NT2/D1 (cell line): ENCODE measurements around the gene RPL5.

Experiments used
- DNase-seq: peaks from one replicate; pipeline ENCODE4 v3.0.0-alpha.2; 2011; ENCODE audit warnings: low read depth, low spot score
- H3K27me3 ChIP-seq: 2 replicates; pipeline ENCODE4 v1.6.0; 2011; ENCODE audit warnings: mild to moderate bottlenecking; ENCODE audit not compliant: insufficient read length, insufficient read depth
- H3K36me3 ChIP-seq: 2 replicates; pipeline ENCODE4 v1.6.1; 2011; ENCODE audit warnings: mild to moderate bottlenecking, low read length, mixed read lengths; ENCODE audit not compliant: insufficient read depth, insufficient read length
- H3K4me1 ChIP-seq: 2 replicates; pipeline ENCODE4 v1.5.1; 2011; ENCODE audit not compliant: insufficient read depth, insufficient read length
- H3K4me3 ChIP-seq: 2 replicates; pipeline ENCODE4 v1.5.1; 2011; ENCODE audit warnings: low read depth; ENCODE audit not compliant: insufficient read length
- H3K9ac ChIP-seq: 2 replicates; pipeline ENCODE4 v1.6.0; 2011; ENCODE audit warnings: low read depth; ENCODE audit not compliant: insufficient read length
- H3K9me3 ChIP-seq: 2 replicates; pipeline ENCODE4 v1.5.1; 2011; ENCODE audit warnings: mild to moderate bottlenecking, low read length; ENCODE audit not compliant: insufficient read depth
- SUZ12 ChIP-seq: IDR thresholded peaks from 2 replicates; pipeline ENCODE4 v1.6.1; 2011; ENCODE audit not compliant: insufficient read length, insufficient read depth; ENCODE audit errors: extremely low read depth
- YY1 ChIP-seq: IDR thresholded peaks from 2 replicates; pipeline ENCODE4 v1.6.1; 2011; ENCODE audit not compliant: insufficient read length, insufficient read depth
- ZNF274 ChIP-seq: IDR thresholded peaks from 2 replicates; pipeline ENCODE4 v1.6.1; 2011; ENCODE audit warnings: mild to moderate bottlenecking, low read depth, low read length

The RPL5 gene

GRCh38 chr1:92804721-92805201, 27.1 kb upstream of the RPL5 start:
- no peak for TF ChIP-seq ZNF274
- TF ChIP-seq YY1, result no peak
- TF ChIP-seq SUZ12, result no peak
- Histone ChIP-seq H3K9me3 (no peaks in the 10 kb centered on the region), H3K4me1 (no peaks in the 10 kb centered on the region), H3K27me3 (no peaks in the 10 kb centered on the region), H3K4me3 (no peak overlapping the region), H3K9ac (no peak overlapping the region), H3K36me3 (no peaks in the 10 kb centered on the region)
- DNase-seq, result no peak

GRCh38 chr1:92805216-92805615, 26.6 kb upstream of the RPL5 start:
- Histone ChIP-seq H3K4me1 (no peaks in the 10 kb centered on the region), H3K9me3 (no peaks in the 10 kb centered on the region), H3K36me3 (no peaks in the 10 kb centered on the region), H3K27me3 (no peaks in the 10 kb centered on the region), H3K4me3 (no peak overlapping the region), H3K9ac (no peak overlapping the region)
- DNase-seq, result no peak
- TF ChIP-seq ZNF274, result no peak
- no peak for TF ChIP-seq YY1
- TF ChIP-seq SUZ12, result no peak

- Histone ChIP-seq H3K9ac (no peak overlapping the region), H3K27me3 (no peaks in the 10 kb centered on the region), H3K4me3 (no peak overlapping the region), H3K36me3 (no peaks in the 10 kb centered on the region), H3K4me1 (no peaks in the 10 kb centered on the region), H3K9me3 (no peaks in the 10 kb centered on the region)
- no peak for DNase-seq
- TF ChIP-seq SUZ12, result no peak
- no peak for TF ChIP-seq ZNF274
- TF ChIP-seq YY1, result no peak
Observed at GRCh38 chr1:92808381-92808780, 23.5 kb upstream of the RPL5 start.

- no peaks in the 10 kb centered on the region for H3K27me3 ChIP-seq
- no peaks in the 10 kb centered on the region for H3K36me3 ChIP-seq
- no peak overlapping the region for H3K4me3 ChIP-seq
- no peaks in the 10 kb centered on the region for H3K4me1 ChIP-seq
- no peaks in the 10 kb centered on the region for H3K9me3 ChIP-seq
- DNase-seq, result no peak
- TF ChIP-seq SUZ12 (no peak), ZNF274 (no peak), YY1 (no peak)
- no peak overlapping the region for H3K9ac ChIP-seq
Observed at GRCh38 chr1:92816732-92817131, 15.1 kb upstream of the RPL5 start.

GRCh38 chr1:92817137-92817697, 14.6 kb upstream of the RPL5 start:
- Histone ChIP-seq H3K36me3 (no peaks in the 10 kb centered on the region), H3K4me1 (no peaks in the 10 kb centered on the region), H3K9ac (no peak overlapping the region), H3K4me3 (no peak overlapping the region), H3K27me3 (no peaks in the 10 kb centered on the region), H3K9me3 (no peaks in the 10 kb centered on the region)
- TF ChIP-seq SUZ12 (no peak), YY1 (no peak), ZNF274 (no peak)
- DNase-seq, result no peak

GRCh38 chr1:92817986-92818764, 13.7 kb upstream of the RPL5 start:
- DNase-seq, result no peak
- H3K4me1 ChIP-seq, result peaks cover 2% of the 10 kb centered on the region
- H3K27me3 ChIP-seq, result no peaks in the 10 kb centered on the region
- TF ChIP-seq SUZ12, result no peak
- TF ChIP-seq YY1, result no peak
- TF ChIP-seq ZNF274, result no peak
- H3K36me3 ChIP-seq, result no peaks in the 10 kb centered on the region
- H3K4me3 ChIP-seq, result no peak overlapping the region
- H3K9me3 ChIP-seq, result no peaks in the 10 kb centered on the region
- H3K9ac ChIP-seq, result no peak overlapping the region

- Histone ChIP-seq H3K4me1 (peaks cover 2% of the 10 kb centered on the region), H3K27me3 (no peaks in the 10 kb centered on the region), H3K9ac (no peak overlapping the region), H3K9me3 (no peaks in the 10 kb centered on the region), H3K36me3 (no peaks in the 10 kb centered on the region), H3K4me3 (no peak overlapping the region)
- no peak for TF ChIP-seq YY1
- no peak for TF ChIP-seq SUZ12
- TF ChIP-seq ZNF274, result no peak
- DNase-seq, result no peak
Observed at GRCh38 chr1:92820024-92820423, 11.8 kb upstream of the RPL5 start.
